Smooth muscle cell (in vitro differentiated cells): ENCODE results near the gene LCN10. TPM values are rescaled to one million over a fixed set of nuclear protein-coding genes. Genes with fewer than 3 reads are reported as not detected.
"Not testable (repeated sequence)": the region's sequence is repeated elsewhere in the genome, so short reads cannot be mapped to it uniquely, and the experiment has no call there.

Experiments
- DNase-seq: peaks from one replicate; lab custom pipeline; 2025; ENCODE audit not compliant: unreplicated experiment; lab: John Stamatoyannopoulos, UW
- H2AFZ ChIP-seq: fragments of 200-600 bp; sonication (generic); 2 replicates; pipeline ENCODE4 v1.6.0; 2016; ENCODE audit warnings: antibody characterized with exemption, low read depth, mild to moderate bottlenecking
- H3F3A ChIP-seq: fragments of 200-600 bp; sonication (generic); 2 replicates; pipeline ENCODE4 v1.6.0; 2017; ENCODE audit warnings: antibody characterized with exemption, low read depth
- H3K27ac ChIP-seq: fragments of 200-600 bp; sonication (generic); 2 replicates; pipeline ENCODE4 v1.5.1; 2016; ENCODE audit warnings: low read depth, mild to moderate bottlenecking
- H3K27me3 ChIP-seq: fragments of 200-600 bp; sonication (generic); 2 replicates; pipeline ENCODE4 v1.6.1; 2016; ENCODE audit warnings: low read depth, mild to moderate bottlenecking
- H3K36me3 ChIP-seq: fragments of 200-600 bp; sonication (generic); 2 replicates; pipeline ENCODE4 v1.5.1; 2016; ENCODE audit warnings: low read depth
- H3K4me1 ChIP-seq: fragments of 200-600 bp; sonication (generic); 2 replicates; pipeline ENCODE4 v1.5.1; 2016; ENCODE audit warnings: low read depth
- H3K4me2 ChIP-seq: fragments of 200-600 bp; sonication (generic); 2 replicates; pipeline ENCODE4 v1.6.0; 2016; ENCODE audit warnings: mild to moderate bottlenecking
- H3K4me3 ChIP-seq: fragments of 200-600 bp; sonication (generic); 2 replicates; pipeline ENCODE4 v1.5.1; 2016; ENCODE audit warnings: mild to moderate bottlenecking
- H3K79me2 ChIP-seq: fragments of 200-600 bp; sonication (generic); 2 replicates; pipeline ENCODE4 v1.6.0; 2016; ENCODE audit warnings: low read depth, mild to moderate bottlenecking
- H3K9ac ChIP-seq: fragments of 200-600 bp; sonication (generic); 2 replicates; pipeline ENCODE4 v1.6.0; 2016; ENCODE audit warnings: low read depth
- H3K9me3 ChIP-seq: fragments of 200-600 bp; sonication (generic); replicated peaks from 2 replicates; pipeline ENCODE4 v1.5.1; 2016; ENCODE audit warnings: low read depth
- H4K20me1 ChIP-seq: fragments of 200-600 bp; sonication (generic); 2 replicates; pipeline ENCODE4 v1.6.0; 2016; ENCODE audit warnings: low read depth
- CTCF ChIP-seq: fragments of 200-600 bp; sonication (generic); IDR thresholded peaks from 2 replicates; pipeline ENCODE4 v1.5.1; 2017; ENCODE audit warnings: borderline replicate concordance, mild to moderate bottlenecking, antibody characterized with exemption; ENCODE audit not compliant: insufficient read depth, poor library complexity, severe bottlenecking
- WGBS: methylation state at CpG from one replicate; pipeline ENCODE4 v1.1.7; 2016; ENCODE audit warnings: low lambda C conversion rate; 5-methylcytosine and 5-hydroxymethylcytosine counted together
- polyA plus RNA-seq: library from polyadenylated mRNA; unstranded; fragments of >200 nt; fragmentation: Nextera tagmentation; extraction: Ambion mirVana; gene quantifications from 2 replicates; pipeline ENCODE4 v1.2.1, GENCODE V29; 2016
- total RNA-seq: library from RNA; depleted of rRNA; stranded (reverse); fragments of >200 nt; gene quantifications from 2 replicates; pipeline ENCODE4 v1.2.3, GENCODE V29; 2014

The LCN10 gene
- total and polyA plus RNA-seq, 2 experiments from 2014 or later: not detected

GRCh38 chr9:136711751-136712689 is 30.7 kb downstream of the LCN10 start, which contains the start of gene DIPK1B:
Gene DIPK1B, plus strand, starts transcription at chr9:136712572. Its CDS starts 94 bp downstream, at chr9:136712666.
- peaks cover 7% of the 10 kb centered on the region for H4K20me1 ChIP-seq
- peaks cover 6% of the 10 kb centered on the region for H3F3A ChIP-seq
- peak within 1 kb of the TSS; percentile 34 for H3K9ac ChIP-seq
- H3K4me3 ChIP-seq: peak within 1 kb of the TSS; percentile 80
- no peak for DNase-seq
- 4% methylated on average over 55 of the region's 119 CpGs for WGBS
- peak within 1 kb of the TSS; percentile 98 for H3K4me2 ChIP-seq
- H3K36me3 ChIP-seq: no peaks in the 10 kb centered on the region
- H3K27me3 ChIP-seq: no peaks in the 10 kb centered on the region
- no peaks in the 10 kb centered on the region for H3K79me2 ChIP-seq
- peaks cover 8% of the 10 kb centered on the region for H3K4me1 ChIP-seq
- peak within 1 kb of the TSS; percentile 49 for H2AFZ ChIP-seq
- no peak for TF ChIP-seq CTCF
- no peaks in the 10 kb centered on the region for H3K9me3 ChIP-seq
- no peak within 1 kb of the TSS for H3K27ac ChIP-seq

GRCh38 chr9:136711219-136711648 is 31.5 kb downstream of the LCN10 start:
- not testable (repeated sequence) for H3K27ac ChIP-seq, H3F3A ChIP-seq, H3K36me3 ChIP-seq, H3K9me3 ChIP-seq, H3K79me2 ChIP-seq, H3K4me1 ChIP-seq, H4K20me1 ChIP-seq, H2AFZ ChIP-seq, DNase-seq, H3K27me3 ChIP-seq, H3K9ac ChIP-seq
- Histone ChIP-seq H3K4me3 (peak overlapping the region; percentile 49), H3K4me2 (peak overlapping the region; percentile 86)
- WGBS: 57% methylated on average over 4 of the region's 4 CpGs

- H3F3A ChIP-seq: peaks cover 6% of the 10 kb centered on the region
- DNase-seq: no peak
- no peaks in the 10 kb centered on the region for H3K79me2 ChIP-seq
- H3K9ac ChIP-seq: no peak overlapping the region
- peaks cover 8% of the 10 kb centered on the region for H3K4me1 ChIP-seq
- no peaks in the 10 kb centered on the region for H3K27me3 ChIP-seq
- no peak overlapping the region for H2AFZ ChIP-seq
- WGBS: 74% methylated on average over 7 of the region's 7 CpGs
- H3K4me2 ChIP-seq: no peak overlapping the region
- peaks cover under 1% of the 10 kb centered on the region for H4K20me1 ChIP-seq
- TF ChIP-seq CTCF: no peak
- H3K36me3 ChIP-seq: no peaks in the 10 kb centered on the region
- H3K9me3 ChIP-seq: no peaks in the 10 kb centered on the region
- no peak overlapping the region for H3K27ac ChIP-seq
- H3K4me3 ChIP-seq: no peak overlapping the region
Measured at GRCh38 chr9:136710543-136710942, 32.2 kb downstream of the LCN10 start.

- Histone ChIP-seq H3K4me2 (no peak overlapping the region), H3K9ac (no peak overlapping the region), H3K4me1 (peaks cover 8% of the 10 kb centered on the region), H3K36me3 (no peaks in the 10 kb centered on the region), H2AFZ (no peak overlapping the region), H3F3A (peaks cover 6% of the 10 kb centered on the region), H3K27me3 (no peaks in the 10 kb centered on the region), H3K9me3 (no peaks in the 10 kb centered on the region), H3K27ac (no peak overlapping the region), H3K79me2 (no peaks in the 10 kb centered on the region), H3K4me3 (no peak overlapping the region), H4K20me1 (no peaks in the 10 kb centered on the region)
- DNase-seq: no peak
- no peak for TF ChIP-seq CTCF
- WGBS: 96% methylated on average over 24 of the region's 24 CpGs
Measured at GRCh38 chr9:136709454-136710109, 33.2 kb downstream of the LCN10 start.
